KMS-11 (cell line): Measurements from ENCODE around the gene ASB15.

ENCODE experiments used
- H2AFZ ChIP-seq: fragments of 200-600 bp; sonication (generic); 2 replicates; pipeline ENCODE4 v1.6.1; 2016; ENCODE audit warnings: antibody characterized with exemption, mixed run types, low read depth
- H3K27ac ChIP-seq: fragments of 200-600 bp; sonication (generic); 2 replicates; pipeline ENCODE4 v1.6.1; 2016; ENCODE audit warnings: mild to moderate bottlenecking, mixed run types
- H3K27me3 ChIP-seq: fragments of 200-600 bp; sonication (generic); 2 replicates; pipeline ENCODE4 v1.6.1; 2017; ENCODE audit warnings: mild to moderate bottlenecking, low read depth, mixed run types, moderate library complexity; ENCODE audit not compliant: insufficient read depth
- H3K36me3 ChIP-seq: fragments of 200-600 bp; sonication (generic); 2 replicates; pipeline ENCODE4 v1.6.1; 2017; ENCODE audit warnings: mild to moderate bottlenecking, mixed run types; ENCODE audit not compliant: insufficient read depth
- H3K4me1 ChIP-seq: fragments of 200-600 bp; sonication (generic); 2 replicates; pipeline ENCODE4 v1.6.1; 2016; ENCODE audit warnings: mild to moderate bottlenecking, low read depth, mixed run types; ENCODE audit not compliant: poor library complexity, severe bottlenecking
- H3K4me2 ChIP-seq: fragments of 200-600 bp; sonication (generic); 2 replicates; pipeline ENCODE4 v1.7.0; 2016; ENCODE audit warnings: mild to moderate bottlenecking, mixed run types
- H3K4me3 ChIP-seq: fragments of 200-600 bp; sonication (generic); IDR thresholded peaks from 2 replicates; pipeline ENCODE4 v1.6.1; 2017; ENCODE audit warnings: low read depth, low read length, mixed read lengths; ENCODE audit not compliant: insufficient read depth
- H3K79me2 ChIP-seq: fragments of 200-600 bp; sonication (generic); 2 replicates; pipeline ENCODE4 v1.6.1; 2016; ENCODE audit warnings: low read depth, mixed run types; ENCODE audit not compliant: insufficient read depth
- H3K9ac ChIP-seq: fragments of 200-600 bp; sonication (generic); 2 replicates; pipeline ENCODE4 v1.6.1; 2016; ENCODE audit warnings: mild to moderate bottlenecking, mixed run types
- H4K20me1 ChIP-seq: fragments of 200-600 bp; sonication (generic); 2 replicates; pipeline ENCODE4 v1.6.1; 2016; ENCODE audit warnings: mild to moderate bottlenecking, mixed run types; ENCODE audit not compliant: insufficient read depth
- TF ChIP-seq, protein P1 (sequence below): fragments of 200-600 bp; sonication (generic); conservative IDR thresholded peaks from 2 replicates; pipeline ENCODE4 v1.6.1; 2017; ENCODE audit warnings: low read depth, mild to moderate bottlenecking, antibody characterized with exemption, low read length, moderate library complexity, mixed read lengths

ASB15 gene

DNA sequence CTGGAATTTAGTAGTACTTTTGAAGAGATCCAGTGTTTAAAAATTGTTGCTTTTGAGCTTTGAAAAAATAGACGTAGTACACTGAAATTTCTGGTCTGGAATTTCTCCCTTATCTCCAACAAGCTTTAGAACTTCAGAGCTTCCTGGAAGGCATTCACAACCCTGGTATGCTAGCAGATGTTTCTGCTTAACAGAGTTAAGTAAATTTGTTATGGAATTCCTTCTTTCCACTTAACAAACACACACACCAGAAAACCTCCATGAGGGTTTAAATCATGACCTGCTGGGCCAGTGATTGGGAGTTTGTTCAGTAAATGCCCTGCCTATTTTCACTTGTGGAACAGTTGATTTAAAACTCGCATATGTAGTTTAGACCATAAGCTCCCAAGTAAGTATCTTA lies 13.7 kb downstream of the ASB15 start:
- Histone ChIP-seq H3K79me2 (no peaks in the 10 kb centered on the region), H3K4me2 (no peak overlapping the region), H3K36me3 (no peaks in the 10 kb centered on the region; the same call in 1 of the 2 replicates), H3K4me1 (peaks cover 2% of the 10 kb centered on the region), H3K9ac (no peak overlapping the region), H4K20me1 (no peaks in the 10 kb centered on the region), H3K4me3 (no peak overlapping the region), H2AFZ (no peak overlapping the region), H3K27me3 (no peaks in the 10 kb centered on the region), H3K27ac (no peak overlapping the region)
- TF ChIP-seq, protein P1, sequence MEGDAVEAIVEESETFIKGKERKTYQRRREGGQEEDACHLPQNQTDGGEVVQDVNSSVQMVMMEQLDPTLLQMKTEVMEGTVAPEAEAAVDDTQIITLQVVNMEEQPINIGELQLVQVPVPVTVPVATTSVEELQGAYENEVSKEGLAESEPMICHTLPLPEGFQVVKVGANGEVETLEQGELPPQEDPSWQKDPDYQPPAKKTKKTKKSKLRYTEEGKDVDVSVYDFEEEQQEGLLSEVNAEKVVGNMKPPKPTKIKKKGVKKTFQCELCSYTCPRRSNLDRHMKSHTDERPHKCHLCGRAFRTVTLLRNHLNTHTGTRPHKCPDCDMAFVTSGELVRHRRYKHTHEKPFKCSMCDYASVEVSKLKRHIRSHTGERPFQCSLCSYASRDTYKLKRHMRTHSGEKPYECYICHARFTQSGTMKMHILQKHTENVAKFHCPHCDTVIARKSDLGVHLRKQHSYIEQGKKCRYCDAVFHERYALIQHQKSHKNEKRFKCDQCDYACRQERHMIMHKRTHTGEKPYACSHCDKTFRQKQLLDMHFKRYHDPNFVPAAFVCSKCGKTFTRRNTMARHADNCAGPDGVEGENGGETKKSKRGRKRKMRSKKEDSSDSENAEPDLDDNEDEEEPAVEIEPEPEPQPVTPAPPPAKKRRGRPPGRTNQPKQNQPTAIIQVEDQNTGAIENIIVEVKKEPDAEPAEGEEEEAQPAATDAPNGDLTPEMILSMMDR = no peak

DNA sequence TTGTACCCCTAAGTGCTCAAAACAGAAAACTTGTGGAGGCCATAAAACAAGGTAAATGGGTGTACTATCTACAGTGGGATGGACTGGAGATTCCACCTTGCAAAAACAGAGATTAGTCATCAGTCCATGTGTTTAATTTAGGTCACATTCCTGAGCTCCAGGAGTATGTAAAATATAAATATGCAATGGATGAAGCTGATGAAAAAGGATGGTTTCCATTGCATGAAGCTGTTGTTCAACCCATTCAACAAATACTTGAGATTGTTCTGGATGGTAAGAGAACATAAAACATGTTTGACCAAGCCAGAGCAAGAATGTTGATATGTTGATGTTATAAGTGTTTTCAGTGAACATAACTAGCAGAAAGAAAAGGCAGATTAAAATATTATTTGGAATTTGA lies 14.6 kb downstream of the ASB15 start:
- Histone ChIP-seq H3K27me3 (no peaks in the 10 kb centered on the region), H3K9ac (no peak overlapping the region), H3K4me3 (no peak overlapping the region), H3K4me1 (no peaks in the 10 kb centered on the region), H2AFZ (no peak overlapping the region), H3K36me3 (no peaks in the 10 kb centered on the region; the same call in 1 of the 2 replicates), H3K4me2 (no peak overlapping the region), H3K79me2 (no peaks in the 10 kb centered on the region), H3K27ac (no peak overlapping the region), H4K20me1 (no peaks in the 10 kb centered on the region)
- TF ChIP-seq, protein P1 = no peak

DNA sequence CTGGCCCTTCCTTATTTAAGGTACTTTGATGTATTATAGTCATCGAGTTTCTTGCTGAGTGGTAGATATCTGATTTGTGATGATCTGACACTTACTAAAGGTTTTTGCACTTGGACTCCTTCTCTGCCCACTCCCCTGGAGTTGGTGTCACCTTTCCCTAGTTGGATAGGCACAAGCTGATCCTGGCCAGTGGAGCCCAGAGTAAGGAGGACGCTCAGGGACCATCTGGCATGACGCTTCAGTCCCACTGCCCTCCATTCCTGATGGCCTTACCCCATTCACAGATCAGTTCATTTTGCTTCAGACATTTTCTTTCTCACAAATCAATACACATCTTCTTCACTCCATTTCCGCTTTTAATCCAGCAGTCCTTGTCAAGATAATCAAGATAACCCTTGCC lies 20.1 kb downstream of the ASB15 start:
- no peaks in the 10 kb centered on the region for H3K79me2 ChIP-seq
- H3K27me3 ChIP-seq = no peaks in the 10 kb centered on the region
- H4K20me1 ChIP-seq = no peaks in the 10 kb centered on the region
- peaks cover 4% of the 10 kb centered on the region for H3K4me1 ChIP-seq
- no peak overlapping the region for H3K4me2 ChIP-seq
- no peak overlapping the region for H2AFZ ChIP-seq
- H3K4me3 ChIP-seq = no peak overlapping the region
- no peak overlapping the region for H3K9ac ChIP-seq
- H3K27ac ChIP-seq = no peak overlapping the region
- no peaks in the 10 kb centered on the region for H3K36me3 ChIP-seq
- TF ChIP-seq, protein P1 = no peak

DNA sequence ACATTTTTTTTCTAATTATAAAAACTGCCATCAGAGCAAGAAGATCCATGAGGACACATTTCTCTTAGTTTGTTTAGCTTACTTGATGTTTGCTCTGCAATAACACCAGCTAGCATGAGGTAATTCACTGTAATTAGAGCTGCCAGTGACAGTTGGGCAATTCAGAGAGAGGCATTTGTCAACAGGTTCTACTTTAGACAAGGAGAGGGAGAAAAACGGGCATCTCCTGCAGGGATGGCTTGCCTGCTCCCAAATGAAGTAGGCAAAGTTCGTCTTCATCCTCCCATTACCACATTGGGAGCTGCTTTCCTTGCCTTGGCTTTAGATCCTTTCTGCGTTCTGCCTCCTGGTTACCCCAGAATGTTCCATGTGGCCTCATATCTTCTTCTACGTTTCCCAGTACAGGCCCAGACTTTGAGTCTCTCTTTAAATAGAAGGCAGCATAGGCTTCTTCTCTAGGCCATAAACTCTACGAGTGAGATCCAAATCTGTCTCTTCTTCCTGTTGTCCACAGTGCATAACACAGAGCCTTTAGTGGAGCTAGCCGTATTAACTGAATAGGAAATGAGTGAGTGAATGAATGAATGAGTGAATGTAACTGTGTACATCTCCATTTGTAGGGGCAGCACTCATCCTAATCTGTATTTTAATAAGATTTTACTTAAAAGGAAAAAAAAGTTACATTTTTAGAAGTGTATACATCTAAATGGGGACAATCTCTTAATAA lies 21.2 kb downstream of the ASB15 start:
- no peak overlapping the region for H2AFZ ChIP-seq
- H3K9ac ChIP-seq = no peak overlapping the region
- peaks cover 4% of the 10 kb centered on the region for H3K4me1 ChIP-seq
- no peaks in the 10 kb centered on the region for H3K79me2 ChIP-seq
- H3K27me3 ChIP-seq = no peaks in the 10 kb centered on the region
- H3K4me3 ChIP-seq = no peak overlapping the region
- H3K27ac ChIP-seq = no peak overlapping the region
- H4K20me1 ChIP-seq = no peaks in the 10 kb centered on the region
- no peaks in the 10 kb centered on the region for H3K36me3 ChIP-seq
- no peak overlapping the region for H3K4me2 ChIP-seq
- TF ChIP-seq, protein P1 = no peak
